IMR-90 (cell line): ENCODE results near the gene CDK6.
"Not testable (repeated sequence)": the region's sequence is repeated elsewhere in the genome, so short reads cannot be mapped to it uniquely, and the experiment has no call there.

Experiments
- BHLHE40 ChIP-seq: fragments of 150-350 bp; IDR thresholded peaks from 2 replicates; pipeline ENCODE4 v1.6.1; 2016; ENCODE audit warnings: mild to moderate bottlenecking, low read depth, low read length
- CTCF ChIP-seq: conservative IDR thresholded peaks from 2 replicates; pipeline ENCODE4 v1.5.1; 2012; ENCODE audit warnings: mild to moderate bottlenecking, low read depth, low read length, improper control_type of control experiment
- FOS ChIP-seq: fragments of 150-350 bp; IDR thresholded peaks from 2 replicates; pipeline ENCODE4 v1.6.1; 2016; ENCODE audit warnings: low read depth, low read length
- MAZ ChIP-seq: IDR thresholded peaks from 2 replicates; pipeline ENCODE4 v1.6.1; 2012; ENCODE audit warnings: low read depth, mild to moderate bottlenecking, low read length, improper control_type of control experiment, moderate library complexity, borderline replicate concordance
- POLR2A ChIP-seq: IDR thresholded peaks from 2 replicates; pipeline ENCODE4 v1.6.1; 2012; ENCODE audit warnings: mild to moderate bottlenecking, low read depth, low read length
- RAD21 ChIP-seq: IDR thresholded peaks from 2 replicates; pipeline ENCODE4 v1.6.1; 2012; ENCODE audit warnings: low read length, improper control_type of control experiment
- RFX5 ChIP-seq: IDR thresholded peaks from 2 replicates; pipeline ENCODE4 v1.8.0; 2012; ENCODE audit warnings: low read depth, mild to moderate bottlenecking, low read length, moderate library complexity
- SMC3 ChIP-seq: fragments of 150-350 bp; IDR thresholded peaks from 2 replicates; pipeline ENCODE4 v1.6.1; 2016; ENCODE audit warnings: low read depth, mild to moderate bottlenecking, antibody characterized with exemption, low read length, moderate library complexity

- TF ChIP-seq POLR2A, CTCF, BHLHE40, SMC3, RAD21, RFX5, MAZ, FOS: not testable (repeated sequence)
These were observed 27.8 kb upstream of the CDK6 start for GRCh38 chr7:92864169-92864568.
